Epithelial cell of proximal tubule (primary cell): ENCODE data around the gene PGAM2. TPM values are rescaled to one million over a fixed set of nuclear protein-coding genes. Genes with fewer than 3 reads are reported as not detected.

Experiments
- DNase-seq: peaks from one replicate; pipeline ENCODE4 v3.0.0-alpha.2; 2011; ENCODE audit warnings: low read depth
- H3K4me3 ChIP-seq: 2 replicates; pipeline ENCODE4 v1.5.1; 2011; ENCODE audit warnings: low read depth, mild to moderate bottlenecking, low read length
- CTCF ChIP-seq: conservative IDR thresholded peaks from 2 replicates; pipeline ENCODE4 v1.5.1; 2012; ENCODE audit warnings: low read depth, mild to moderate bottlenecking, low read length
- total RNA-seq: library from RNA; depleted of rRNA; stranded (reverse); fragments of >200 nt; gene quantifications from 2 replicates; pipeline ENCODE4 v1.2.3, GENCODE V29; 2015

Gene PGAM2
- total RNA-seq, 1 donor from 2014 or later, result not detected

GRCh38 chr7:44076101-44076895, 10.9 kb upstream of the PGAM2 start:
- H3K4me3 ChIP-seq, result no peak overlapping the region
- TF ChIP-seq CTCF, result no peak
- DNase-seq, result no peak

- H3K4me3 ChIP-seq, result no peak overlapping the region
- no peak for DNase-seq
- TF ChIP-seq CTCF, result no peak
These were observed 10.1 kb upstream of the PGAM2 start for GRCh38 chr7:44075296-44076075.

GRCh38 chr7:44074349-44074695, 9.0 kb upstream of the PGAM2 start:
- no peak for DNase-seq
- no peak overlapping the region for H3K4me3 ChIP-seq
- no peak for TF ChIP-seq CTCF

- no peak overlapping the region for H3K4me3 ChIP-seq
- TF ChIP-seq CTCF, result no peak
- no peak for DNase-seq
These were observed 8.4 kb upstream of the PGAM2 start for GRCh38 chr7:44073664-44074348.

GRCh38 chr7:44072364-44073231, 7.2 kb upstream of the PGAM2 start:
- no peak for DNase-seq
- TF ChIP-seq CTCF, result peak; percentile 91
- no peak overlapping the region for H3K4me3 ChIP-seq

- TF ChIP-seq CTCF, result no peak
- no peak overlapping the region for H3K4me3 ChIP-seq
- no peak for DNase-seq
These were observed 6.5 kb upstream of the PGAM2 start for GRCh38 chr7:44071726-44072363.
